H1 (cell line): ENCODE measurements around the gene OR2A12. TPM values are rescaled to one million over a fixed set of nuclear protein-coding genes. Genes with fewer than 3 reads are reported as not detected.

Experiments used
- CTCF ChIA-PET: fragments of 300-600 bp; sonication (Branson Sonifier 250); formaldehyde crosslinking; loops from one replicate; lab custom pipeline; 2021; ENCODE audit not compliant: partially characterized antibody; lab: Charles Lee
- POLR2A ChIA-PET: fragments of 300-600 bp; sonication (Branson Sonifier 250); formaldehyde crosslinking; loops from one replicate; lab custom pipeline; 2021; ENCODE audit warnings: inconsistent platforms; ENCODE audit not compliant: partially characterized antibody; lab: Charles Lee
- DNase-seq, 2 experiments: peaks; one replicate each; pipeline versions ENCODE4 v3.0.0 to v3.0.0-alpha.2; 2010 to 2022; ENCODE audit warnings: low spot score in 2 of 2, low read depth in 1 of 2, mixed read lengths in 1 of 2
- FAIRE-seq: peaks from 2 replicates; lab custom pipeline; 2011; peaks lifted over from hg19 to GRCh38; lab: Jason Lieb, UNC
- H2AFZ ChIP-seq: 2 replicates; pipeline ENCODE4 v1.8.1; 2012; ENCODE audit warnings: low read length, inconsistent platforms
- H2AK5ac ChIP-seq: 2 replicates; pipeline ENCODE4 v1.6.1; 2013; ENCODE audit warnings: low read depth, low read length
- H2BK120ac ChIP-seq: replicated peaks from 2 replicates; pipeline ENCODE3; 2013; ENCODE audit warnings: low read depth, low read length, inconsistent platforms
- H2BK12ac ChIP-seq: 2 replicates; pipeline ENCODE4 v1.6.1; 2013; ENCODE audit warnings: low read depth, low read length
- H2BK15ac ChIP-seq: 2 replicates; pipeline ENCODE4 v1.6.1; 2013; ENCODE audit warnings: low read length
- H2BK20ac ChIP-seq: 2 replicates; pipeline ENCODE4 v1.6.1; 2013; ENCODE audit warnings: low read length
- H2BK5ac ChIP-seq: 2 replicates; pipeline ENCODE4 v1.6.1; 2013; ENCODE audit warnings: low read depth, low read length
- H3K14ac ChIP-seq: 2 replicates; pipeline ENCODE4 v1.6.1; 2013; ENCODE audit warnings: inconsistent platforms; ENCODE audit not compliant: insufficient read length
- H3K18ac ChIP-seq: 2 replicates; pipeline ENCODE4 v1.6.1; 2013; ENCODE audit warnings: low read length; ENCODE audit errors: extremely low read depth
- H3K23ac ChIP-seq: 2 replicates; pipeline ENCODE4 v1.6.1; 2013; ENCODE audit warnings: inconsistent platforms; ENCODE audit not compliant: insufficient read length
- H3K23me2 ChIP-seq: 2 replicates; pipeline ENCODE4 v1.6.1; 2013; ENCODE audit warnings: low read depth, low read length
- H3K27ac ChIP-seq: 2 replicates; pipeline ENCODE4 v1.6.1; 2011; ENCODE audit warnings: low read depth, low read length, inconsistent platforms
- H3K27me3 ChIP-seq, 4 experiments: replicated peaks in 1 of 4; 1 replicate in 1 of 4; 2 replicates in 3 of 4; pipeline versions ENCODE4 v1.6.1 to v1.8.1; 2011 to 2013; ENCODE audit warnings: low read length in 3 of 4, mild to moderate bottlenecking in 3 of 4, inconsistent platforms in 2 of 4, mixed read lengths in 2 of 4, moderate library complexity in 1 of 4; ENCODE audit not compliant: control insufficient read depth in 3 of 4, insufficient read depth in 3 of 4; ENCODE audit errors: extremely low read depth in 1 of 4
- H3K36me3 ChIP-seq, 4 experiments: 2 replicates each; pipeline versions ENCODE4 v1.6.1 to v1.8.1; 2011 to 2013; ENCODE audit warnings: mild to moderate bottlenecking in 4 of 4, low read length in 3 of 4, moderate library complexity in 2 of 4, control low read depth in 1 of 4, inconsistent platforms in 1 of 4; ENCODE audit not compliant: insufficient read depth in 4 of 4, control insufficient read depth in 2 of 4
- H3K4ac ChIP-seq: replicated peaks from 2 replicates; pipeline ENCODE3; 2013; ENCODE audit warnings: low read length, low read depth, mixed read lengths, inconsistent platforms; ENCODE audit not compliant: insufficient read length
- H3K4me1 ChIP-seq, 4 experiments: replicated peaks in 1 of 4; 1 replicate in 1 of 4; 2 replicates in 3 of 4; pipeline versions ENCODE4 v1.6.1 to v1.8.1; 2011 to 2013; ENCODE audit warnings: low read length in 3 of 4, inconsistent platforms in 2 of 4, mixed read lengths in 1 of 4; ENCODE audit not compliant: insufficient read depth in 4 of 4, control insufficient read depth in 3 of 4
- H3K4me2 ChIP-seq, 2 experiments: 2 replicates each; pipeline versions ENCODE4 v1.6.1 to v1.8.1; 2011 to 2013; ENCODE audit warnings: low read depth in 2 of 2, low read length in 2 of 2, control low read depth in 1 of 2, inconsistent platforms in 1 of 2, mild to moderate bottlenecking in 1 of 2; ENCODE audit not compliant: insufficient read depth in 1 of 2
- H3K4me3 ChIP-seq, 4 experiments: fragments of 200-600, 300-600 bp in 1 of 4; sonication (generic), shearing (Covaris generic), sonication (Bioruptor Twin) in 1 of 4; 2 replicates each; pipeline versions ENCODE4 v1.5.1 to v1.8.1; 2011 to 2016; ENCODE audit warnings: low read length in 4 of 4, low read depth in 3 of 4, control low read depth in 2 of 4, inconsistent platforms in 2 of 4, mild to moderate bottlenecking in 2 of 4, mixed read lengths in 1 of 4, moderate library complexity in 1 of 4; ENCODE audit not compliant: insufficient read depth in 2 of 4; ENCODE audit errors: extremely low read depth in 1 of 4
- H3K56ac ChIP-seq: replicated peaks from 2 replicates; pipeline ENCODE3; 2013; ENCODE audit warnings: low read depth, mild to moderate bottlenecking, mixed read lengths, low read length, inconsistent platforms; ENCODE audit not compliant: insufficient read length
- H3K79me1 ChIP-seq: 2 replicates; pipeline ENCODE4 v1.6.1; 2013; ENCODE audit warnings: low read depth, low read length, control low read depth
- H3K79me2 ChIP-seq, 2 experiments: 2 replicates each; pipeline versions ENCODE4 v1.6.1 to v1.8.1; 2012 to 2013; ENCODE audit warnings: low read length in 2 of 2, mild to moderate bottlenecking in 2 of 2, inconsistent platforms in 1 of 2; ENCODE audit not compliant: insufficient read depth in 2 of 2, control insufficient read depth in 1 of 2
- H3K9ac ChIP-seq, 4 experiments: replicated peaks in 1 of 4; 1 replicate in 1 of 4; 2 replicates in 3 of 4; pipeline versions ENCODE4 v1.6.1 to v1.8.1; 2011 to 2013; ENCODE audit warnings: low read depth in 3 of 4, low read length in 3 of 4, control low read depth in 2 of 4, mild to moderate bottlenecking in 2 of 4, moderate library complexity in 2 of 4, inconsistent platforms in 1 of 4; ENCODE audit errors: extremely low read depth in 1 of 4
- H3K9me3 ChIP-seq, 2 experiments: 2 replicates each; pipeline versions ENCODE4 v1.6.1 to v1.8.1; 2012 to 2013; ENCODE audit warnings: mild to moderate bottlenecking in 2 of 2, moderate library complexity in 2 of 2, control low read depth in 1 of 2, inconsistent platforms in 1 of 2, low read depth in 1 of 2, low read length in 1 of 2, mixed read lengths in 1 of 2; ENCODE audit not compliant: insufficient read depth in 2 of 2
- H4K20me1 ChIP-seq, 2 experiments: replicated peaks in 1 of 2; 2 replicates each; pipeline versions ENCODE3 to v1.8.1; 2011 to 2013; ENCODE audit warnings: inconsistent platforms in 2 of 2, low read length in 2 of 2, mild to moderate bottlenecking in 1 of 2; ENCODE audit not compliant: insufficient read depth in 2 of 2, control insufficient read depth in 1 of 2
- H4K5ac ChIP-seq: 2 replicates; pipeline ENCODE4 v1.6.1; 2013; ENCODE audit warnings: low read length, low read depth, mixed read lengths, inconsistent platforms; ENCODE audit not compliant: insufficient read length
- H4K8ac ChIP-seq: 2 replicates; pipeline ENCODE4 v1.8.0; 2013; ENCODE audit warnings: mild to moderate bottlenecking, moderate library complexity, low read length, inconsistent platforms; ENCODE audit not compliant: insufficient read depth; ENCODE audit errors: extremely low read depth
- H4K91ac ChIP-seq: replicated peaks from 2 replicates; pipeline ENCODE3; 2013; ENCODE audit warnings: low read length, mixed read lengths, inconsistent platforms; ENCODE audit not compliant: insufficient read length
- BACH1 ChIP-seq: IDR thresholded peaks from 2 replicates; pipeline ENCODE4 v1.6.1; 2012; ENCODE audit warnings: low read length, improper control_type of control experiment
- GTF2F1 ChIP-seq: IDR thresholded peaks from 2 replicates; pipeline ENCODE4 v1.6.1; 2012; ENCODE audit warnings: low read depth, low read length, improper control_type of control experiment, borderline replicate concordance
- HDAC6 ChIP-seq: IDR thresholded peaks from one replicate; pipeline ENCODE4 v1.7.1; 2012; ENCODE audit warnings: low read depth, mild to moderate bottlenecking, inconsistent platforms, low read length, moderate library complexity
- KDM4A ChIP-seq: IDR thresholded peaks from one replicate; pipeline ENCODE4 v1.7.1; 2012; ENCODE audit warnings: low read depth, mild to moderate bottlenecking, moderate library complexity, low read length, inconsistent platforms; ENCODE audit not compliant: severe bottlenecking
- KDM5A ChIP-seq: fragments of 200-600 bp; IDR thresholded peaks from 2 replicates; pipeline ENCODE4 v1.7.1; 2012; ENCODE audit warnings: mild to moderate bottlenecking, low read length, inconsistent platforms, mixed read lengths
- PHF8 ChIP-seq: fragments of 200-600 bp; sonication (generic); conservative IDR thresholded peaks from 2 replicates; pipeline ENCODE4 v1.7.1; 2012; ENCODE audit warnings: low read depth, mild to moderate bottlenecking, inconsistent platforms, low read length, moderate library complexity
- POLR2AphosphoS5 ChIP-seq: IDR thresholded peaks from 2 replicates; pipeline ENCODE4 v1.6.1; 2011; ENCODE audit warnings: low read depth, low read length
- RXRA ChIP-seq: IDR thresholded peaks from 2 replicates; pipeline ENCODE4 v1.6.1; 2011; ENCODE audit warnings: low read depth, mild to moderate bottlenecking, low read length, moderate library complexity; ENCODE audit not compliant: insufficient read depth
- SIX5 ChIP-seq: IDR thresholded peaks from 2 replicates; pipeline ENCODE4 v1.6.1; 2011; ENCODE audit warnings: mild to moderate bottlenecking, low read depth, low read length
- SP1 ChIP-seq: IDR thresholded peaks from 2 replicates; pipeline ENCODE4 v1.6.1; 2011; ENCODE audit warnings: low read depth, low read length
- SP4 ChIP-seq: IDR thresholded peaks from 2 replicates; pipeline ENCODE4 v1.6.1; 2012; ENCODE audit warnings: low read length, inconsistent platforms
- SRF ChIP-seq: IDR thresholded peaks from 2 replicates; pipeline ENCODE4 v1.6.1; 2011; ENCODE audit warnings: mild to moderate bottlenecking, low read depth, low read length, moderate library complexity
- TAF7 ChIP-seq: optimal IDR thresholded peaks from 2 replicates; pipeline ENCODE3; 2011; ENCODE audit warnings: low read depth, mild to moderate bottlenecking, inconsistent platforms, low read length, moderate library complexity, borderline replicate concordance
- TCF12 ChIP-seq: IDR thresholded peaks from 2 replicates; pipeline ENCODE4 v1.6.1; 2011; ENCODE audit warnings: low read depth, mild to moderate bottlenecking, low read length
- WGBS, 2 experiments: shearing (Covaris generic) in 1 of 2; methylation state at CpG; one replicate each; pipeline versions ENCODE4 v1.1.6 to v1.1.7; 2013 to 2015; ENCODE audit warnings: low lambda C conversion rate in 2 of 2, mixed read lengths in 2 of 2, inconsistent platforms in 1 of 2, low coverage in 1 of 2, missing lambda C conversion rate in 1 of 2; ENCODE audit not compliant: insufficient replicate concordance in 2 of 2, insufficient coverage in 1 of 2, insufficient read length in 1 of 2; ENCODE audit errors: extremely low coverage in 1 of 2, missing lambda C conversion rate in 1 of 2; 5-methylcytosine and 5-hydroxymethylcytosine counted together
- polyA plus RNA-seq, 7 experiments: library from polyadenylated mRNA; depleted of rRNA in 3 of 7; stranded (reverse) in 5 of 7; unstranded in 2 of 7; fragments of >200 nt in 5 of 7; fragments of 200-250 nt in 2 of 7; gene quantifications; 1 replicate in 5 of 7; 2 replicates in 1 of 7; 4 replicates in 1 of 7; pipeline versions ENCODE4 v1.2.1 to v1.2.3, GENCODE V29; 2011 to 2013; ENCODE audit warnings: missing spikeins in 2 of 7, mixed read lengths in 2 of 7
- total RNA-seq: library from RNA; stranded (reverse); fragmentation: NEBNext Ultra II Directional; extraction: Animal tissue kit (Norgen Biotek cat#: 25700); gene quantifications from 2 replicates; pipeline ENCODE4 v1.2.1, GENCODE V29; 2021
- TF ChIP-seq, protein P1 (sequence below): IDR thresholded peaks from 2 replicates; pipeline ENCODE4 v1.6.1; 2012; ENCODE audit warnings: inconsistent platforms

The OR2A12 gene
- total and polyA plus RNA-seq, 2 of the 8 experiments (the other 6 are each of a cell fraction or from before 2014, with no cell fraction given): not detected

GRCh38 chr7:144109283-144109682 is 23.2 kb downstream of the OR2A12 start, which contains the start of gene OR2A2:
Gene OR2A2 (plus strand): TSS chr7:144109583. CDS start chr7:144109583, 0 bp downstream.
- no peaks in the 10 kb centered on the region for H3K79me2 ChIP-seq
- no peaks in the 10 kb centered on the region for H3K27me3 ChIP-seq
- H2BK15ac ChIP-seq: no peak within 1 kb of the TSS
- no peak within 1 kb of the TSS for H2BK5ac ChIP-seq
- no peak within 1 kb of the TSS for H3K23ac ChIP-seq
- no peaks in the 10 kb centered on the region for H3K9me3 ChIP-seq
- no peaks in the 10 kb centered on the region for H3K79me1 ChIP-seq
- no peak within 1 kb of the TSS for H2BK120ac ChIP-seq
- no peak within 1 kb of the TSS for H2BK12ac ChIP-seq
- no peak within 1 kb of the TSS for H2AK5ac ChIP-seq
- no peak within 1 kb of the TSS for H3K56ac ChIP-seq
- ChIA-PET CTCF (interaction anchor here (1.1 to 1.5 kb wide), 2 partner anchors 10 to 57 kb away, joined by 4 read pairs; no protein-coding TSS in a partner anchor), POLR2A (no interaction called here)
- H3K23me2 ChIP-seq: no peaks in the 10 kb centered on the region
- H3K4me3 ChIP-seq: no peak within 1 kb of the TSS
- H3K18ac ChIP-seq: no peak within 1 kb of the TSS
- H3K9ac ChIP-seq: no peak within 1 kb of the TSS
- H3K14ac ChIP-seq: no peak within 1 kb of the TSS
- no peaks in the 10 kb centered on the region for H3K4me1 ChIP-seq
- no peak within 1 kb of the TSS for H2BK20ac ChIP-seq
- no peak within 1 kb of the TSS for H4K8ac ChIP-seq
- H3K36me3 ChIP-seq: no peaks in the 10 kb centered on the region
- FAIRE-seq (no peak), DNase-seq (no peak)
- no peak within 1 kb of the TSS for H3K4me2 ChIP-seq
- no peak within 1 kb of the TSS for H2AFZ ChIP-seq
- H3K27ac ChIP-seq: no peak within 1 kb of the TSS
- no peak within 1 kb of the TSS for H3K4ac ChIP-seq
- no peak within 1 kb of the TSS for H4K5ac ChIP-seq
- TF ChIP-seq TCF12 (no peak), BACH1 (no peak), SIX5 (no peak), PHF8 (no peak), GTF2F1 (no peak), KDM5A (no peak), SP1 (no peak), KDM4A (no peak), RXRA (no peak), TAF7 (no peak), POLR2AphosphoS5 (no peak), SP4 (no peak), SRF (no peak), HDAC6 (no peak)
- TF ChIP-seq, protein P1, sequence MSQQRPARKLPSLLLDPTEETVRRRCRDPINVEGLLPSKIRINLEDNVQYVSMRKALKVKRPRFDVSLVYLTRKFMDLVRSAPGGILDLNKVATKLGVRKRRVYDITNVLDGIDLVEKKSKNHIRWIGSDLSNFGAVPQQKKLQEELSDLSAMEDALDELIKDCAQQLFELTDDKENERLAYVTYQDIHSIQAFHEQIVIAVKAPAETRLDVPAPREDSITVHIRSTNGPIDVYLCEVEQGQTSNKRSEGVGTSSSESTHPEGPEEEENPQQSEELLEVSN: no peak
- TF ChIP-seq, all 59 proteins: peak for 0
- no peaks in the 10 kb centered on the region for H4K20me1 ChIP-seq
- H4K91ac ChIP-seq: no peak within 1 kb of the TSS
- WGBS, 2 experiments: 89% methylated on average over 2 of the region's 2 CpGs; no CpG with 5 or more reads in 1 of the 2 experiments
